Measurements from ENCODE around the gene EID1. TPM values are rescaled to one million over a fixed set of nuclear protein-coding genes. Genes with fewer than 3 reads are reported as not detected.
A peak's percentile ranks its signal among the peaks of the same experiment; 100 is the strongest.

Gene EID1
- polyA plus RNA-seq, 1 of the 3 experiments (the other 2 are of a cell fraction): 228 TPM

DNA sequence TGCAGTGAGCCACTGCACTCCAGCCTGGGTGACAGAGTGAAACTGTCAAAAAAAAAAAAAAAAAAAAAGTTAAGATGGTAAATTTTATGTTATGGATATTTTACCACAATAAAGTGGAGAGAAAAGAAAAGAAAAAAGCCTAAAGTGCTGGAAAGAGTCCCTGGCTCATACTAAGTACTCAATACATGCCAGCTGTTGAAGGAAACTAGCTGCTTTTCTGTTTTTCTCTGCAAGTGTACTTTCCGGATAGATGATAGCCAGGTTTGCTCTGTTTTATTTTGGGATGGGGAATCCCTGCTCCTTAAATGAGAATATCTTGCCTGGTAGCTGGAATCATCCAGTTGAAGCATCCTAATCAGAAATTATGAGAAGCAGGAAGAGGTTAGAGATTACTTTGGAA is 10.9 kb downstream of the EID1 start:
- Histone ChIP-seq H3K27me3 (ENCODE audit: insufficient read depth) (no peaks in the 10 kb centered on the region), H3F3A (replicated peaks; ENCODE audit: insufficient read depth) (peaks cover 21% of the 10 kb centered on the region), H2AFZ (ENCODE audit: low read depth) (0 out of 2 replicates have a peak overlapping the region, but pooled peaks have one; percentile 12), H3K36me3 (replicated peaks in 1 of 2; ENCODE audit: control insufficient read depth in 1 of 2, insufficient read depth in 2 of 2, low read length in 1 of 2) (no peaks in the 10 kb centered on the region), H3K9me3 (no peaks in the 10 kb centered on the region), H4K20me1 (ENCODE audit: insufficient read depth) (no peaks in the 10 kb centered on the region), H3K4me3 (ENCODE audit: low read depth in 2 of 2, low read length in 1 of 2) (no peak overlapping the region), H3K27ac (ENCODE audit: low read depth in 2 of 2, low read length in 1 of 2) (peak overlapping the region in 1 of 2 experiments; percentile 84; a peak in 2 of 4 replicates), H3K9ac (peak overlapping the region; percentile 5; the same call in 1 of the 2 replicates), H3K9me2 (no peaks in the 10 kb centered on the region), H3K79me2 (ENCODE audit: insufficient read depth) (no peaks in the 10 kb centered on the region), H3K4me2 (peak overlapping the region; percentile 22; the same call in 1 of the 2 replicates), H3K4me1 (ENCODE audit: control insufficient read depth in 1 of 2, insufficient read depth in 2 of 2, low read depth in 1 of 2, low read length in 1 of 2) (peaks cover 4 to 30% of the 10 kb centered on the region in 2 experiments; a peak in 3 of 4 replicates)
- CTCF ChIA-PET: interaction anchor here (0.7 kb wide), 1 partner anchor 1415 kb away, joined by 3 read pairs; no protein-coding TSS in a partner anchor
- POLR2A ChIA-PET: interaction anchor here (1.6 kb wide), 1 partner anchor 11 kb away, joined by 3 read pairs; the partner anchor contains the start of gene EID1
- 71% methylated on average over 1 of the region's 1 CpG for WGBS (ENCODE audit: low lambda C conversion rate)
- no peak for DNase-seq
- TF ChIP-seq CHD2 (IDR thresholded peaks at IDR 0.05; ENCODE audit: low read length, partially characterized antibody): no peak

GRCh38 chr15:48889925-48890324 is 12.0 kb downstream of the EID1 start:
- no peak overlapping the region for H3K9ac ChIP-seq
- H3K4me1 ChIP-seq (ENCODE audit: control insufficient read depth in 1 of 2, insufficient read depth in 2 of 2, low read depth in 1 of 2, low read length in 1 of 2): peaks cover 4 to 30% of the 10 kb centered on the region in 2 experiments; a peak in 3 of 4 replicates
- H3F3A ChIP-seq (replicated peaks; ENCODE audit: insufficient read depth): peaks cover 15% of the 10 kb centered on the region
- H4K20me1 ChIP-seq (ENCODE audit: insufficient read depth): no peaks in the 10 kb centered on the region
- TF ChIP-seq CTCF (IDR thresholded peaks at IDR 0.05) (no peak), FOXJ3 (CRISPR knock-in tag; IDR thresholded peaks at IDR 0.05) (no peak), NRF1 (IDR thresholded peaks at IDR 0.05; ENCODE audit: low read depth, low read length) (no peak), GATA2 (CRISPR knock-in tag; IDR thresholded peaks at IDR 0.05) (no peak), TAF1 (IDR thresholded peaks at IDR 0.05; ENCODE audit: borderline replicate concordance, low read depth, low read length) (no peak), MXI1 (IDR thresholded peaks at IDR 0.05; ENCODE audit: low read depth, low read length) (no peak), YY1 (IDR thresholded peaks at IDR 0.05; ENCODE audit: low read depth) (no peak), POLR2AphosphoS5 (IDR thresholded peaks at IDR 0.05; ENCODE audit: low read depth, low read length) (no peak), TEAD4 (IDR thresholded peaks at IDR 0.05; ENCODE audit: borderline replicate concordance, insufficient read depth) (no peak), FOXM1 (IDR thresholded peaks at IDR 0.05; ENCODE audit: low read depth) (no peak), SMC3 (IDR thresholded peaks at IDR 0.05; ENCODE audit: low read depth, low read length) (no peak)
- TF ChIP-seq, protein P1, sequence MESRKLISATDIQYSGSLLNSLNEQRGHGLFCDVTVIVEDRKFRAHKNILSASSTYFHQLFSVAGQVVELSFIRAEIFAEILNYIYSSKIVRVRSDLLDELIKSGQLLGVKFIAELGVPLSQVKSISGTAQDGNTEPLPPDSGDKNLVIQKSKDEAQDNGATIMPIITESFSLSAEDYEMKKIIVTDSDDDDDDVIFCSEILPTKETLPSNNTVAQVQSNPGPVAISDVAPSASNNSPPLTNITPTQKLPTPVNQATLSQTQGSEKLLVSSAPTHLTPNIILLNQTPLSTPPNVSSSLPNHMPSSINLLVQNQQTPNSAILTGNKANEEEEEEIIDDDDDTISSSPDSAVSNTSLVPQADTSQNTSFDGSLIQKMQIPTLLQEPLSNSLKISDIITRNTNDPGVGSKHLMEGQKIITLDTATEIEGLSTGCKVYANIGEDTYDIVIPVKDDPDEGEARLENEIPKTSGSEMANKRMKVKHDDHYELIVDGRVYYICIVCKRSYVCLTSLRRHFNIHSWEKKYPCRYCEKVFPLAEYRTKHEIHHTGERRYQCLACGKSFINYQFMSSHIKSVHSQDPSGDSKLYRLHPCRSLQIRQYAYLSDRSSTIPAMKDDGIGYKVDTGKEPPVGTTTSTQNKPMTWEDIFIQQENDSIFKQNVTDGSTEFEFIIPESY (IDR thresholded peaks at IDR 0.05; ENCODE audit: borderline replicate concordance, low read depth): no peak
- TF ChIP-seq, protein P2, sequence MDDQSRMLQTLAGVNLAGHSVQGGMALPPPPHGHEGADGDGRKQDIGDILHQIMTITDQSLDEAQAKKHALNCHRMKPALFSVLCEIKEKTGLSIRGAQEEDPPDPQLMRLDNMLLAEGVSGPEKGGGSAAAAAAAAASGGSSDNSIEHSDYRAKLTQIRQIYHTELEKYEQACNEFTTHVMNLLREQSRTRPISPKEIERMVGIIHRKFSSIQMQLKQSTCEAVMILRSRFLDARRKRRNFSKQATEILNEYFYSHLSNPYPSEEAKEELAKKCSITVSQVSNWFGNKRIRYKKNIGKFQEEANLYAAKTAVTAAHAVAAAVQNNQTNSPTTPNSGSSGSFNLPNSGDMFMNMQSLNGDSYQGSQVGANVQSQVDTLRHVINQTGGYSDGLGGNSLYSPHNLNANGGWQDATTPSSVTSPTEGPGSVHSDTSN (IDR thresholded peaks at IDR 0.05): no peak
- WGBS (ENCODE audit: low lambda C conversion rate): 95% methylated on average over 3 of the region's 3 CpGs
- no peak overlapping the region for H3K4me3 ChIP-seq (ENCODE audit: low read depth in 2 of 2, low read length in 1 of 2)
- ChIA-PET CTCF (interaction anchor here (1.6 kb wide), 1 partner anchor 16 kb away, joined by 3 read pairs; no protein-coding TSS in a partner anchor), POLR2A (interaction anchor here (1.8 kb wide), 1 partner anchor 12 kb away, joined by 5 read pairs; the partner anchor contains the start of gene EID1)
- no peaks in the 10 kb centered on the region for H3K9me2 ChIP-seq
- peak overlapping the region in 1 of 2 experiments; percentile 84; a peak in 2 of 4 replicates for H3K27ac ChIP-seq (ENCODE audit: low read depth in 2 of 2, low read length in 1 of 2)
- no peaks in the 10 kb centered on the region for H3K9me3 ChIP-seq
- no peaks in the 10 kb centered on the region for H3K27me3 ChIP-seq (ENCODE audit: insufficient read depth)
- H3K79me2 ChIP-seq (ENCODE audit: insufficient read depth): no peaks in the 10 kb centered on the region
- H3K36me3 ChIP-seq (replicated peaks in 1 of 2; ENCODE audit: control insufficient read depth in 1 of 2, insufficient read depth in 2 of 2, low read length in 1 of 2): no peaks in the 10 kb centered on the region
- no peak for DNase-seq
- peak overlapping the region; percentile 50; the same call in 1 of the 2 replicates for H2AFZ ChIP-seq (ENCODE audit: low read depth)
- H3K4me2 ChIP-seq: peak overlapping the region; percentile 45; the same call in 1 of the 2 replicates
